Activated T-cell treated with anti-CD3 and anti-CD28 coated beads, Interleukin-2, amount 50 U/mL, for 4 hours (primary cell): ENCODE results near the gene PAGR1. TPM values are rescaled to one million over a fixed set of nuclear protein-coding genes. Genes with fewer than 3 reads are reported as not detected.
A peak's percentile ranks its signal among the peaks of the same experiment; 100 is the strongest.
"Not testable (repeated sequence)": the region's sequence is repeated elsewhere in the genome, so short reads cannot be mapped to it uniquely, and the experiment has no call there.

ENCODE experiments used
- ATAC-seq, 2 donors: fragments of 200-7000 bp; cut with Tn5 transposase; one replicate each; pipeline ENCODE4 v1.10.0; 2021
- DNase-seq: peaks from one replicate; pipeline ENCODE4 v3.0.0-alpha.2; 2020
- H3K27me3 Mint-ChIP-seq: one replicate; pipeline ENCODE4 v1.8.0; 2021; ENCODE audit warnings: low read depth, mixed read lengths
- H3K36me3 Mint-ChIP-seq: one replicate; pipeline ENCODE4 v1.8.0; 2022; ENCODE audit warnings: mixed read lengths; ENCODE audit not compliant: insufficient read depth
- H3K4me1 Mint-ChIP-seq: one replicate; pipeline ENCODE4 v1.8.0; 2021; ENCODE audit warnings: low read depth, mixed read lengths
- H3K4me3 Mint-ChIP-seq: one replicate; pipeline ENCODE4 v1.8.0; 2021; ENCODE audit warnings: mild to moderate bottlenecking, moderate library complexity, mixed read lengths
- H3K9me3 Mint-ChIP-seq: one replicate; pipeline ENCODE4 v1.8.0; 2021; ENCODE audit warnings: mixed read lengths
- total RNA-seq, 3 donors: library from RNA; stranded (reverse); gene quantifications; one replicate each; pipeline ENCODE4 v1.2.1, GENCODE V29; 2021

The PAGR1 gene
- total RNA-seq, 3 donors from 2014 or later, result 35.2 to 40.9 (median 40.7) TPM

DNA sequence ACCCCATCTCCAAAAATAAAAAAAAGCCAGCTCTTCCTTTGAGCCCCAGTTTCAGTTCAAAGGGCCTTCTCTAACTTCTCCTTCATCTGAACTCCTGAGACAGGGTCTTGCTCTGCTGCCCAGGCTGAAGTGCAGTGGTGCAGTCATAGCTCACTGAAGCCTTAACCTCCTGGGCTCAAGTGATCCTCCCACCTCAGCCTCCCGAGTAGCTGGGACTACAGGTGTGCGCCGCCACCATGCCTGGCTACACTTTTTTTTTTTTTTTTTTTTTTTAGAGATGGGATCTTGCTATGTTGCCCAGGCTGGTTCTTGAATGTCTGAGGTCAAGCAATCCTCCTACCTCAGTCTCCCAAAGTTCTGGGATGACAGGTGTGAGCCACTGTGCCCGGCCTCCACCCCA is 17.3 kb downstream of the PAGR1 start:
- Mint-ChIP-seq H3K36me3 (peaks cover 22% of the 10 kb centered on the region), H3K4me1 (peaks cover 22% of the 10 kb centered on the region)
- not testable (repeated sequence) for H3K4me3 Mint-ChIP-seq, DNase-seq, H3K9me3 Mint-ChIP-seq, H3K27me3 Mint-ChIP-seq, ATAC-seq

DNA sequence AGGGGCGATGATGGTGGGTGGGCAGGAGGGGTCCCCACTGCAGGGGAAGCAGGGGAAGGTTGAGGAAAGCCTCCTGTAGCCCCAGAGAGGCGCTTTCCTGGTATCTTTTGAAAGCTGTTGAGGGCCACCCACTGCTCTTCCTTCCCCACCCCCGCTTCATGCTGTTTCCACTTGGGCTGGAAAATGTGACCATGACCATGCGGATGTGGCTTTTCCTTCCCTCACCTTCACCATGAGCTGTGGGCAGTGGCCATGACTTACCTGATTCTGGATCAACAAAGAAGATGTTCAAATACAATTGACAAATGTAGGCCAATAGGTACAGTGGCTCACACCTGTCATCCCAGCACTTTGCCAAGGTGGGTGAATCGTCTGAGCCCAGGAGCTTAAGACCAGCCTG is 18.1 kb downstream of the PAGR1 start:
- no peaks in the 10 kb centered on the region for H3K27me3 Mint-ChIP-seq
- no peaks in the 10 kb centered on the region for H3K9me3 Mint-ChIP-seq
- peaks cover 22% of the 10 kb centered on the region for H3K36me3 Mint-ChIP-seq
- ATAC-seq (no peak), DNase-seq (no peak)
- no peak overlapping the region for H3K4me3 Mint-ChIP-seq
- H3K4me1 Mint-ChIP-seq, result peaks cover 17% of the 10 kb centered on the region

- Mint-ChIP-seq H3K4me3 (no peak overlapping the region), H3K4me1 (peaks cover 6% of the 10 kb centered on the region), H3K27me3 (no peaks in the 10 kb centered on the region), H3K36me3 (peaks cover 25% of the 10 kb centered on the region), H3K9me3 (no peaks in the 10 kb centered on the region)
- ATAC-seq, result no peak
- DNase-seq, result no peak
Measured at GRCh38 chr16:29835926-29836325, 20.0 kb downstream of the PAGR1 start.

DNA sequence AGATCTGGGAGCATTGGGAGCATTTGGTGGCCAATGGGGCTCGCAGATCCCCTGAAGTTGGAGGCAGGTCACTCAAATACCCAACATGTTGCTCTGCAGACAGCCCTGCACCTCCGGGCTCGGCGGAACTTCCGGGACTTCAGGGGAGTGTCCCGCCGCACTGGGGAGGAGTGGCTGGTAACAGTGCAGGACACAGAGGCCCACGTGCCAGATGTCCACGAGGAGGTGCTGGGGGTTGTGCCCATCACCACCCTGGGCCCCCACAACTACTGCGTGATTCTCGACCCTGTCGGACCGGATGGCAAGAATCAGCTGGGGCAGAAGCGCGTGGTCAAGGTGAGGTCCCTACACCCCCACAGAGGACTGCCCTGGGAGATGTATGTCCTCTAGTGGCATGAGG is 20.7 kb downstream of the PAGR1 start:
- H3K4me3 Mint-ChIP-seq, result no peak overlapping the region
- peaks cover 27% of the 10 kb centered on the region for H3K36me3 Mint-ChIP-seq
- no peaks in the 10 kb centered on the region for H3K27me3 Mint-ChIP-seq
- no peak for ATAC-seq
- no peaks in the 10 kb centered on the region for H3K9me3 Mint-ChIP-seq
- peaks cover 4% of the 10 kb centered on the region for H3K4me1 Mint-ChIP-seq
- DNase-seq, result no peak

GRCh38 chr16:29837841-29838240 is 21.9 kb downstream of the PAGR1 start:
- H3K4me1 Mint-ChIP-seq, result peaks cover 1% of the 10 kb centered on the region
- H3K9me3 Mint-ChIP-seq, result no peaks in the 10 kb centered on the region
- no peaks in the 10 kb centered on the region for H3K27me3 Mint-ChIP-seq
- peaks cover 29% of the 10 kb centered on the region for H3K36me3 Mint-ChIP-seq
- DNase-seq (no peak), ATAC-seq (no peak)
- H3K4me3 Mint-ChIP-seq, result no peak overlapping the region

- no peak for ATAC-seq
- H3K4me3 Mint-ChIP-seq, result no peak overlapping the region
- H3K36me3 Mint-ChIP-seq, result peaks cover 26% of the 10 kb centered on the region
Measured at GRCh38 chr16:29839822-29840221, 23.9 kb downstream of the PAGR1 start.

DNA sequence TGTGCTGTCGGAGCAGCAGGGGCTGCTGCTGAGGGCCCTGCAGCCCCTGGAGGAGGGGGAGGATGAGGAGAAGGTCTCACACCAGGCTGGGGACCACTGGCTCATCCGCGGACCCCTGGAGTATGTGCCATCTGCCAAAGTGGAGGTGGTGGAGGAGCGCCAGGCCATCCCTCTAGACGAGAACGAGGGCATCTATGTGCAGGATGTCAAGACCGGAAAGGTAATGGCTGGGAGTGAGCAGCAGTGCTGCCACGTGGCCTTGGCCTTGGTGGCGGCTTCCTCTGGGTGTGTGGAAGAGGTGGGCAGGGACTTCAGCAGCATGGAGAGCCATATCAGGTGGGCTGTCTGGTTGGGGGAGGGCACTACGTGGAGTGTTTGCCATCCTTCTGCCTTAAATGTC is 24.3 kb downstream of the PAGR1 start:
- Mint-ChIP-seq H3K4me3 (no peak overlapping the region), H3K9me3 (no peaks in the 10 kb centered on the region), H3K4me1 (no peaks in the 10 kb centered on the region), H3K27me3 (no peaks in the 10 kb centered on the region), H3K36me3 (peaks cover 28% of the 10 kb centered on the region)
- ATAC-seq (no peak), DNase-seq (no peak)

More at GRCh38 chr16:29839822-29840221, 23.9 kb downstream of the PAGR1 start:
- no peaks in the 10 kb centered on the region for H3K27me3 Mint-ChIP-seq
- DNase-seq, result no peak
- H3K9me3 Mint-ChIP-seq, result no peaks in the 10 kb centered on the region
- H3K4me1 Mint-ChIP-seq, result no peaks in the 10 kb centered on the region

- no peaks in the 10 kb centered on the region for H3K9me3 Mint-ChIP-seq
- no peak for ATAC-seq
Measured at GRCh38 chr16:29841631-29842030, 25.7 kb downstream of the PAGR1 start.

GRCh38 chr16:29842732-29843346 is 26.9 kb downstream of the PAGR1 start:
- Mint-ChIP-seq H3K36me3 (peaks cover 27% of the 10 kb centered on the region), H3K4me1 (peaks cover 3% of the 10 kb centered on the region), H3K4me3 (no peak overlapping the region), H3K27me3 (no peaks in the 10 kb centered on the region), H3K9me3 (no peaks in the 10 kb centered on the region)
- ATAC-seq, result no peak
- no peak for DNase-seq

More at GRCh38 chr16:29841631-29842030, 25.7 kb downstream of the PAGR1 start:
- no peak for DNase-seq
- no peak overlapping the region for H3K4me3 Mint-ChIP-seq
- H3K36me3 Mint-ChIP-seq, result peaks cover 29% of the 10 kb centered on the region
- H3K27me3 Mint-ChIP-seq, result no peaks in the 10 kb centered on the region
- H3K4me1 Mint-ChIP-seq, result no peaks in the 10 kb centered on the region

GRCh38 chr16:29843931-29844330 is 28.0 kb downstream of the PAGR1 start:
- Mint-ChIP-seq H3K4me3 (no peak overlapping the region), H3K9me3 (no peaks in the 10 kb centered on the region), H3K36me3 (peaks cover 27% of the 10 kb centered on the region), H3K4me1 (peaks cover 5% of the 10 kb centered on the region), H3K27me3 (no peaks in the 10 kb centered on the region)
- ATAC-seq, result no peak
- DNase-seq, result no peak

DNA sequence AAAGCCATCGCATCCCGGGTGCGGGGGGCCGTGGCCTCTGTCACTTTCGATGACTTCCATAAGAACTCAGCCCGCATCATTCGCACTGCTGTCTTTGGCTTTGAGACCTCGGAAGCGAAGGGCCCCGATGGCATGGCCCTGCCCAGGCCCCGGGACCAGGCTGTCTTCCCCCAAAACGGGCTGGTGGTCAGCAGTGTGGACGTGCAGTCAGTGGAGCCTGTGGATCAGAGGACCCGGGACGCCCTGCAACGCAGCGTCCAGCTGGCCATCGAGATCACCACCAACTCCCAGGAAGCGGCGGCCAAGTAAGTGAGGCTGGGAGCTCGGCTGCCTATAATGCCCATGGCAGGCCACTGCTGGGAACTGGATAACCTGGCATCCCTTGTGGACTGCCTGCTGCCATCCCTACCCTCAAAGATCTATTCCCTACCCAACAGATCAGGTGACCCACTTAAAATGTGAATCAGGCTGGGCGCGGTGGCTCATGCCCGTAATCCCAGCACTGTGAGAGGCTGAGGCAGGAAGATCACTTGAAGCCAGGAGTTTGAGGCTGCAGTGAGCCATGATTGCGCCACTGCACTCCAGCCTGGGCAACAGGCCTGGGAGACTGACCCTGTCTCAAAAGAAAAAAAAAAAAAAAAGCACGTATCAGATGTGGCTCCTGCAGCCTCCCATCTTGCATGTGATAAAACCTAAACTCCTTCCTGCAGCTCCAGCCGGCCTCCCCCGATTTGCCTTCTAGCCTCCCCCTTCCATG is 28.8 kb downstream of the PAGR1 start:
- Mint-ChIP-seq H3K4me1 (peaks cover 5% of the 10 kb centered on the region), H3K27me3 (no peaks in the 10 kb centered on the region), H3K4me3 (no peak overlapping the region), H3K9me3 (no peaks in the 10 kb centered on the region), H3K36me3 (peaks cover 25% of the 10 kb centered on the region)
- DNase-seq (no peak), ATAC-seq (no peak)

- H3K9me3 Mint-ChIP-seq, result no peaks in the 10 kb centered on the region
Measured at GRCh38 chr16:29845656-29846055, 29.7 kb downstream of the PAGR1 start.

DNA sequence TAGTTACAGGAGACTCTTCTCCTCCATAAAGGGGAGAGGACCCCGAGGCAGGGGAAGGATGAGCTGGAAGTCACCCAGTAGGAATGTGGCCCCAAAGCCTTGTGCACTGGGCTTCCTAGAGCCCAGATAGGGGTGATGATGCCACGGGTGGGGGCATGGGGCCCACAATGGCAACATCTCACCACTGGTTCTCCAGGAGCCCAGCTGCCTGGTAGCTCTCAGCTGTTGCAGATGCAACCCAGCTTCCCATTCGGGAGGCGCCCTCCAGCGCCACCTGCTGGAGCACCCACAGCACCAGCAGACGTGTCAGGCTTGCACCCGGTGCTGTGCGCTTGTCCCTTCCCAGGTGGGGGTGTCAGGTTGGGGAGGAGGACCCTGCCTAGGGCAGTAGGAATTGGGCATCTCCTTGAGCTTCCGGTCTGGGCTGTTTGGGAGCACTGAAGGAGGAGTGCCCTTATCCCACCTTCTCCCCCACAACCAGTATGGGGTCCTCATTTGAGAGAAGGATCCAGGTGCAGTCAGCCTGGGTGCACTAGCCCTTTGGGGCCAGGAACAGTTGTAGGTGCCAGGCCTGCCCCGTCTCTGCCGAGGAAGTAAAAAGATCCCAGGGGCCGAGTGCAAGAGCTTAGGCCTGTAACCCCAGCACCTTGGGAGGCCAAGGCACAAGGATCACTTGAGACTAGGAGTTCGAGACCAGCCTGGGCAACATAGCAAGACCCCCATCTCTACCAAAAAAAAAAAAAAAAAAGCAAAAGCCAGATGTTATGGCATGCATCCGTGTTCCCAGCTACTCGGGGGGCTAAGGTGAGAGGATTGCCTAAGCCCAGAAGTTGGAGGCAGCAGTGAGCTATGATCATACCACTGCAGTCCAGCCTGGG is 32.7 kb downstream of the PAGR1 start:
- Mint-ChIP-seq H3K4me1 (peaks cover 5% of the 10 kb centered on the region), H3K36me3 (peaks cover 14% of the 10 kb centered on the region), H3K27me3 (no peaks in the 10 kb centered on the region), H3K4me3 (no peak overlapping the region), H3K9me3 (no peaks in the 10 kb centered on the region)
- ATAC-seq (peak; percentile 94 to 97), DNase-seq (peak; percentile 83)

More at GRCh38 chr16:29845656-29846055, 29.7 kb downstream of the PAGR1 start:
- H3K4me1 Mint-ChIP-seq, result peaks cover 5% of the 10 kb centered on the region
- no peaks in the 10 kb centered on the region for H3K27me3 Mint-ChIP-seq
- peaks cover 20% of the 10 kb centered on the region for H3K36me3 Mint-ChIP-seq
- no peak for ATAC-seq
- H3K4me3 Mint-ChIP-seq, result no peak overlapping the region
- DNase-seq, result no peak

- Mint-ChIP-seq H3K36me3 (peaks cover 10% of the 10 kb centered on the region), H3K27me3 (no peaks in the 10 kb centered on the region), H3K4me1 (peaks cover 5% of the 10 kb centered on the region), H3K9me3 (no peaks in the 10 kb centered on the region), H3K4me3 (no peak overlapping the region)
- ATAC-seq (no peak), DNase-seq (no peak)
Measured at GRCh38 chr16:29849505-29849904, 33.6 kb downstream of the PAGR1 start.
